ENCODE results near the gene USP17L21. TPM values are rescaled to one million over a fixed set of nuclear protein-coding genes. Genes with fewer than 3 reads are reported as not detected.
"Not testable (repeated sequence)": the region's sequence is repeated elsewhere in the genome, so short reads cannot be mapped to it uniquely, and the experiment has no call there.

USP17L21 gene, protein sequence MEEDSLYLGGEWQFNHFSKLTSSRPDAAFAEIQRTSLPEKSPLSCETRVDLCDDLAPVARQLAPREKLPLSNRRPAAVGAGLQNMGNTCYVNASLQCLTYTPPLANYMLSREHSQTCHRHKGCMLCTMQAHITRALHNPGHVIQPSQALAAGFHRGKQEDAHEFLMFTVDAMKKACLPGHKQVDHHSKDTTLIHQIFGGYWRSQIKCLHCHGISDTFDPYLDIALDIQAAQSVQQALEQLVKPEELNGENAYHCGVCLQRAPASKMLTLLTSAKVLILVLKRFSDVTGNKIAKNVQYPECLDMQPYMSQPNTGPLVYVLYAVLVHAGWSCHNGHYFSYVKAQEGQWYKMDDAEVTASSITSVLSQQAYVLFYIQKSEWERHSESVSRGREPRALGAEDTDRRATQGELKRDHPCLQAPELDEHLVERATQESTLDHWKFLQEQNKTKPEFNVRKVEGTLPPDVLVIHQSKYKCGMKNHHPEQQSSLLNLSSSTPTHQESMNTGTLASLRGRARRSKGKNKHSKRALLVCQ
- not detected for total RNA-seq

DNA sequence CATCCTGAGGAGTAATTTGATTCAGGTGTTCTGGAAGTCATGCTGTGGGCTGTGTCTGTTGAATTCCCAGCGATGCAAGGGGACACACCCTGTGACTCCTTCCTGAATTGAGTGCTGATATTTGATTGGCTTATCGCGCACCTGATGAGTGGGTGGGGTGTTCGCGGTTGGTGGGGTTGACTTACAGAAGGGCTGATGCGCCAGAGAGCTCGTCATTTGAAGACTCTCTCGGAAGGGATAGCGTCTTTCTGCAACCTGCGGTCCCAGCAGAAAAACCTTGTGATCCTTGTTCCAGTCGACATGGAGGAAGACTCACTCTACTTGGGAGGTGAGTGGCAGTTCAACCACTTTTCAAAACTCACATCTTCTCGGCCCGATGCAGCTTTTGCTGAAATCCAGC lies at the start of gene USP17L21:
USP17L21 (plus strand) TSS at position 301 of the 400 bp plus-strand sequence; CDS start at position 301, 0 bp downstream.
- POLR2A ChIA-PET; H3K27me3 Mint-ChIP-seq; H3K27ac Mint-ChIP-seq; CTCF ChIA-PET; H3K36me3 Mint-ChIP-seq (ENCODE audit: low read depth); H3K4me1 Mint-ChIP-seq; H3K9me3 Mint-ChIP-seq; DNase-seq; H3K4me3 Mint-ChIP-seq: not testable (repeated sequence)

DNA sequence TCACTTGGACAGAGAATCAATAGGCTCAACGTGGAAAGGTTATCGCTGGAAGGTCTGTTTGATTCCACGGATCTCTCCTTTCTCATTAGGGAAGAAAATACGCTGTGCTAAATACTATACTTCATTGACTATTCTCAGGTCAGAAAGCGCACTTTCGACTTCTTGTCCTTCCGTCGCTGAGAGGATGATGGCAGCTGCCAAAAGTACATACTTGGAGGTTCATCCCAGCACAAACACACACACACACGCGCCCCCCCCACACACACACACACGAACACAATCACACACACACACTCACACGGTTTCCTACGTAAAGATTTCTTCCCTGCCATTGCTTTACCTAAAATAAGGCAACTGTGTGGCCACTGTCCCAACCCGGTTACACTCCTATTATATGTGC lies 48.0 kb upstream of the USP17L21 start:
- H3K4me1 Mint-ChIP-seq; H3K4me3 Mint-ChIP-seq; POLR2A ChIA-PET; CTCF ChIA-PET; H3K27me3 Mint-ChIP-seq; H3K27ac Mint-ChIP-seq; H3K9me3 Mint-ChIP-seq; H3K36me3 Mint-ChIP-seq (ENCODE audit: low read depth): not testable (repeated sequence)
- peak; percentile 5 for DNase-seq

DNA sequence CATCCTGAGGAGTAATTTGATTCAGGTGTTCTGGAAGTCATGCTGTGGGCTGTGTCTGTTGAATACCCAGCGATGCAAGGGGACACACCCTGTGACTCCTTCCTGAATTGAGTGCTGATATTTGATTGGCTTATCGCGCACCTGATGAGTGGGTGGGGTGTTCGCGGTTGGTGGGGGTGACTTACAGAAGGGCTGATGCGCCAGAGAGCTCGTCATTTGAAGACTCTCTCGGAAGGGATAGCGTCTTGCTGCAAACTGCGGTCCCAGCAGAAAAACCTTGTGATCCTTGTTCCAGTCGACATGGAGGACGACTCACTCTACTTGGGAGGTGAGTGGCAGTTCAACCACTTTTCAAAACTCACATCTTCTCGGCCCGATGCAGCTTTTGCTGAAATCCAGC lies 47.6 kb upstream of the USP17L21 start, which contains the start of gene USP17L11:
USP17L11 (plus strand) TSS at position 301 of the 400 bp plus-strand sequence; CDS start at position 301, 0 bp downstream.
- H3K36me3 Mint-ChIP-seq (ENCODE audit: low read depth); CTCF ChIA-PET; DNase-seq; H3K27ac Mint-ChIP-seq; H3K4me1 Mint-ChIP-seq; H3K27me3 Mint-ChIP-seq; POLR2A ChIA-PET; H3K4me3 Mint-ChIP-seq; H3K9me3 Mint-ChIP-seq: not testable (repeated sequence)

DNA sequence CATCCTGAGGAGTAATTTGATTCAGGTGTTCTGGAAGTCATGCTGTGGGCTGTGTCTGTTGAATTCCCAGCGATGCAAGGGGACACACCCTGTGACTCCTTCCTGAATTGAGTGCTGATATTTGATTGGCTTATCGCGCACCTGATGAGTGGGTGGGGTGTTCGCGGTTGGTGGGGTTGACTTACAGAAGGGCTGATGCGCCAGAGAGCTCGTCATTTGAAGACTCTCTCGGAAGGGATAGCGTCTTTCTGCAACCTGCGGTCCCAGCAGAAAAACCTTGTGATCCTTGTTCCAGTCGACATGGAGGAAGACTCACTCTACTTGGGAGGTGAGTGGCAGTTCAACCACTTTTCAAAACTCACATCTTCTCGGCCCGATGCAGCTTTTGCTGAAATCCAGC lies 42.8 kb upstream of the USP17L21 start, which contains the start of gene USP17L12:
USP17L12 (plus strand) TSS at position 301 of the 400 bp plus-strand sequence; CDS start at position 301, 0 bp downstream.
- H3K27ac Mint-ChIP-seq; H3K27me3 Mint-ChIP-seq; CTCF ChIA-PET; DNase-seq; H3K36me3 Mint-ChIP-seq (ENCODE audit: low read depth); H3K4me3 Mint-ChIP-seq; H3K9me3 Mint-ChIP-seq; POLR2A ChIA-PET; H3K4me1 Mint-ChIP-seq: not testable (repeated sequence)

DNA sequence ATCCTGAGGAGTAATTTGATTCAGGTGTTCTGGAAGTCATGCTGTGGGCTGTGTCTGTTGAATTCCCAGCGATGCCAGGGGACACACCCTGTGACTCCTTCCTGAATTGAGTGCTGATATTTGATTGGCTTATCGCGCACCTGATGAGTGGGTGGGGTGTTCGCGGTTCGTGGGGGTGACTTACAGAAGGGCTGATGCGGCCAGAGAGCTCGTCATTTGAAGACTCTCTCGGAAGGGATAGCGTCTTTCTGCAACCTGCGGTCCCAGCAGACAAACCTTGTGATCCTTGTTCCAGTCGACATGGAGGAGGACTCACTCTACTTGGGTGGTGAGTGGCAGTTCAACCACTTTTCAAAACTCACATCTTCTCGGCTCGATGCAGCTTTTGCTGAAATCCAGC lies 38.1 kb upstream of the USP17L21 start, which contains the start of gene USP17L13:
USP17L13 (plus strand) TSS at position 301 of the 400 bp plus-strand sequence; CDS start at position 301, 0 bp downstream.
- H3K27ac Mint-ChIP-seq; H3K9me3 Mint-ChIP-seq; H3K27me3 Mint-ChIP-seq; POLR2A ChIA-PET; H3K4me3 Mint-ChIP-seq; CTCF ChIA-PET; DNase-seq; H3K36me3 Mint-ChIP-seq (ENCODE audit: low read depth); H3K4me1 Mint-ChIP-seq: not testable (repeated sequence)

DNA sequence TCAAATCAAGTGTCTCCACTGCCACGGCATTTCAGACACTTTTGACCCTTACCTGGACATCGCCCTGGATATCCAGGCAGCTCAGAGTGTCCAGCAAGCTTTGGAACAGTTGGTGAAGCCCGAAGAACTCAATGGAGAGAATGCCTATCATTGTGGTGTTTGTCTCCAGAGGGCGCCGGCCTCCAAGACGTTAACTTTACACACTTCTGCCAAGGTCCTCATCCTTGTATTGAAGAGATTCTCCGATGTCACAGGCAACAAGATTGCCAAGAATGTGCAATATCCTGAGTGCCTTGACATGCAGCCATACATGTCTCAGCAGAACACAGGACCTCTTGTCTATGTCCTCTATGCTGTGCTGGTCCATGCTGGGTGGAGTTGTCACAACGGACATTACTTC lies 32.4 kb upstream of the USP17L21 start:
- POLR2A ChIA-PET; H3K36me3 Mint-ChIP-seq (ENCODE audit: low read depth); H3K4me1 Mint-ChIP-seq; H3K27ac Mint-ChIP-seq; H3K27me3 Mint-ChIP-seq; H3K9me3 Mint-ChIP-seq; H3K4me3 Mint-ChIP-seq; CTCF ChIA-PET: not testable (repeated sequence)
- peak; percentile 4 for DNase-seq

DNA sequence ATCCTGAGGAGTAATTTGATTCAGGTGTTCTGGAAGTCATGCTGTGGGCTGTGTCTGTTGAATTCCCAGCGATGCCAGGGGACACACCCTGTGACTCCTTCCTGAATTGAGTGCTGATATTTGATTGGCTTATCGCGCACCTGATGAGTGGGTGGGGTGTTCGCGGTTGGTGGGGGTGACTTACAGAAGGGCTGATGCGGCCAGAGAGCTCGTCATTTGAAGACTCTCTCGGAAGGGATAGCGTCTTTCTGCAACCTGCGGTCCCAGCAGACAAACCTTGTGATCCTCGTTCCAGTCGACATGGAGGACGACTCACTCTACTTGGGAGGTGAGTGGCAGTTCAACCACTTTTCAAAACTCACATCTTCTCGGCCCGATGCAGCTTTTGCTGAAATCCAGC lies 28.6 kb upstream of the USP17L21 start, which contains the start of gene USP17L15:
USP17L15 (plus strand) TSS at position 301 of the 400 bp plus-strand sequence; CDS start at position 301, 0 bp downstream.
- H3K4me1 Mint-ChIP-seq; H3K27ac Mint-ChIP-seq; H3K27me3 Mint-ChIP-seq; H3K4me3 Mint-ChIP-seq; CTCF ChIA-PET; DNase-seq; H3K36me3 Mint-ChIP-seq (ENCODE audit: low read depth); H3K9me3 Mint-ChIP-seq; POLR2A ChIA-PET: not testable (repeated sequence)

DNA sequence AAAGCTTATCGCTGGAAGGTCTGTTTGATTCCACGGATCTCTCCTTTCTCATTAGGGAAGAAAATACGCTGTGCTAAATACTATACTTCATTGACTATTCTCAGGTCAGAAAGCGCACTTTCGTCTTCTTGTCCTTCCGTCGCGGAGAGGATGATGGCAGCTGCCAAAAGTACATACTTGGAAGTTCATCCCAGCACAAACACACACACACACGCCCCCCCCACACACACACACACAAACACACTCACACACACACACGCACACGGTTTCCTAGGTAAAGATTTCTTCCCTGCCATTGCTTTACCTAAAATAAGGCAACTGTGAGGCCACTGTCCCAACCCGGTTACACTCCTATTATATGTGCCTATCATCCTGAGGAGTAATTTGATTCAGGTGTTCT lies 24.2 kb upstream of the USP17L21 start:
- POLR2A ChIA-PET, H3K27ac Mint-ChIP-seq: not testable (repeated sequence)
- peak; percentile 3 for DNase-seq

DNA sequence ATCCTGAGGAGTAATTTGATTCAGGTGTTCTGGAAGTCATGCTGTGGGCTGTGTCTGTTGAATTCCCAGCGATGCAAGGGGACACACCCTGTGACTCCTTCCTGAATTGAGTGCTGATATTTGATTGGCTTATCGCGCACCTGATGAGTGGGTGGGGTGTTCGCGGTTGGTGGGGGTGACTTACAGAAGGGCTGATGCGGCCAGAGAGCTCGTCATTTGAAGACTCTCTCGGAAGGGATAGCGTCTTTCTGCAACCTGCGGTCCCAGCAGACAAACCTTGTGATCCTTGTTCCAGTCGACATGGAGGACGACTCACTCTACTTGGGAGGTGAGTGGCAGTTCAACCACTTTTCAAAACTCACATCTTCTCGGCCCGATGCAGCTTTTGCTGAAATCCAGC lies 19.1 kb upstream of the USP17L21 start, which contains the start of gene USP17L17:
USP17L17 (plus strand) TSS at position 301 of the 400 bp plus-strand sequence; CDS start at position 301, 0 bp downstream.
- DNase-seq; H3K9me3 Mint-ChIP-seq; POLR2A ChIA-PET; H3K27me3 Mint-ChIP-seq; H3K27ac Mint-ChIP-seq; H3K36me3 Mint-ChIP-seq (ENCODE audit: low read depth); CTCF ChIA-PET; H3K4me1 Mint-ChIP-seq; H3K4me3 Mint-ChIP-seq: not testable (repeated sequence)

More for the DNA sequence above, 24.2 kb upstream of the USP17L21 start:
- H3K4me1 Mint-ChIP-seq; H3K4me3 Mint-ChIP-seq; H3K36me3 Mint-ChIP-seq (ENCODE audit: low read depth); H3K27me3 Mint-ChIP-seq; CTCF ChIA-PET; H3K9me3 Mint-ChIP-seq: not testable (repeated sequence)

DNA sequence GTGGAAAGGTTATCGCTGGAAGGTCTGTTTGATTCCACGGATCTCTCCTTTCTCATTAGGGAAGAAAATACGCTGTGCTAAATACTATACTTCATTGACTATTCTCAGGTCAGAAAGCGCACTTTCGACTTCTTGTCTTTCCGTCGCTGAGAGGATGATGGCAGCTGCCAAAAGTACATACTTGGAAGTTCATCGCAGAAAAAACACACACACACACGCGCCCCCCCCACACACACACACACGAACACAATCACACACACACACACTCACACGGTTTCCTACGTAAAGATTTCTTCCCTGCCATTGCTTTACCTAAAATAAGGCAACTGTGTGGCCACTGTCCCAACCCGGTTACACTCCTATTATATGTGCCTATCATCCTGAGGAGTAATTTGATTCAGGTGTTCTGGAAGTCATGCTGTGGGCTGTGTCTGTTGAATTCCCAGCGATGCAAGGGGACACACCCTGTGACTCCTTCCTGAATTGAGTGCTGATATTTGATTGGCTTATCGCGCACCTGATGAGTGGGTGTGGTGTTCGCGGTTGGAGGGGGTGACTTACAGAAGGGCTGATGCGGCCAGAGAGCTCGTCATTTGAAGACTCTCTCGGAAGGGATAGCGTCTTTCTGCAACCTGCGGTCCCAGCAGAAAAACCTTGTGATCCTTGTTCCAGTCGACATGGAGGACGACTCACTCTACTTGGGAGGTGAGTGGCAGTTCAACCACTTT lies 14.6 kb upstream of the USP17L21 start, which contains the start of gene USP17L18:
USP17L18 (plus strand) TSS at position 678 of the 728 bp plus-strand sequence; CDS start at position 678, 0 bp downstream.
- CTCF ChIA-PET; H3K27me3 Mint-ChIP-seq; H3K36me3 Mint-ChIP-seq (ENCODE audit: low read depth); H3K4me1 Mint-ChIP-seq; H3K4me3 Mint-ChIP-seq; POLR2A ChIA-PET; H3K27ac Mint-ChIP-seq; H3K9me3 Mint-ChIP-seq: not testable (repeated sequence)
- peak; percentile 5 for DNase-seq

DNA sequence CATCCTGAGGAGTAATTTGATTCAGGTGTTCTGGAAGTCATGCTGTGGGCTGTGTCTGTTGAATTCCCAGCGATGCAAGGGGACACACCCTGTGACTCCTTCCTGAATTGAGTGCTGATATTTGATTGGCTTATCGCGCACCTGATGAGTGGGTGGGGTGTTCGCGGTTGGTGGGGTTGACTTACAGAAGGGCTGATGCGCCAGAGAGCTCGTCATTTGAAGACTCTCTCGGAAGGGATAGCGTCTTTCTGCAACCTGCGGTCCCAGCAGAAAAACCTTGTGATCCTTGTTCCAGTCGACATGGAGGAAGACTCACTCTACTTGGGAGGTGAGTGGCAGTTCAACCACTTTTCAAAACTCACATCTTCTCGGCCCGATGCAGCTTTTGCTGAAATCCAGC lies 9.6 kb upstream of the USP17L21 start, which contains the start of gene USP17L19:
USP17L19 (plus strand) TSS at position 301 of the 400 bp plus-strand sequence; CDS start at position 301, 0 bp downstream.
- H3K36me3 Mint-ChIP-seq (ENCODE audit: low read depth); DNase-seq; H3K27me3 Mint-ChIP-seq; H3K4me3 Mint-ChIP-seq; H3K9me3 Mint-ChIP-seq; CTCF ChIA-PET; POLR2A ChIA-PET; H3K4me1 Mint-ChIP-seq; H3K27ac Mint-ChIP-seq: not testable (repeated sequence)

DNA sequence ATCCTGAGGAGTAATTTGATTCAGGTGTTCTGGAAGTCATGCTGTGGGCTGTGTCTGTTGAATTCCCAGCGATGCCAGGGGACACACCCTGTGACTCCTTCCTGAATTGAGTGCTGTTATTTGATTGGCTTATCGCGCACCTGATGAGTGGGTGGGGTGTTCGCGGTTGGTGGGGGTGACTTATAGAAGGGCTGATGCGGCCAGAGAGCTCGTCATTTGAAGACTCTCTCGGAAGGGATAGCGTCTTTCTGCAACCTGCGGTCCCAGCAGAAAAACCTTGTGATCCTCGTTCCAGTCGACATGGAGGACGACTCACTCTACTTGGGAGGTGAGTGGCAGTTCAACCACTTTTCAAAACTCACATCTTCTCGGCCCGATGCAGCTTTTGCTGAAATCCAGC lies 4.8 kb upstream of the USP17L21 start, which contains the start of gene USP17L20:
USP17L20 (plus strand) TSS at position 301 of the 400 bp plus-strand sequence; CDS start at position 301, 0 bp downstream.
- POLR2A ChIA-PET; CTCF ChIA-PET; H3K4me3 Mint-ChIP-seq; H3K36me3 Mint-ChIP-seq (ENCODE audit: low read depth); DNase-seq; H3K4me1 Mint-ChIP-seq; H3K27me3 Mint-ChIP-seq; H3K27ac Mint-ChIP-seq; H3K9me3 Mint-ChIP-seq: not testable (repeated sequence)

DNA sequence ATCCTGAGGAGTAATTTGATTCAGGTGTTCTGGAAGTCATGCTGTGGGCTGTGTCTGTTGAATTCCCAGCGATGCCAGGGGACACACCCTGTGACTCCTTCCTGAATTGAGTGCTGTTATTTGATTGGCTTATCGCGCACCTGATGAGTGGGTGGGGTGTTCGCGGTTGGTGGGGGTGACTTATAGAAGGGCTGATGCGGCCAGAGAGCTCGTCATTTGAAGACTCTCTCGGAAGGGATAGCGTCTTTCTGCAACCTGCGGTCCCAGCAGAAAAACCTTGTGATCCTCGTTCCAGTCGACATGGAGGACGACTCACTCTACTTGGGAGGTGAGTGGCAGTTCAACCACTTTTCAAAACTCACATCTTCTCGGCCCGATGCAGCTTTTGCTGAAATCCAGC lies 4.6 kb downstream of the USP17L21 start, which contains the start of gene USP17L22:
USP17L22 (plus strand) TSS at position 301 of the 400 bp plus-strand sequence; CDS start at position 301, 0 bp downstream.
- DNase-seq; H3K27ac Mint-ChIP-seq; H3K36me3 Mint-ChIP-seq (ENCODE audit: low read depth); POLR2A ChIA-PET; H3K4me1 Mint-ChIP-seq; H3K27me3 Mint-ChIP-seq; H3K4me3 Mint-ChIP-seq; CTCF ChIA-PET; H3K9me3 Mint-ChIP-seq: not testable (repeated sequence)
